Sigmoid colon (tissue), 4 donors: Measurements from ENCODE around the gene SLC25A43.

Experiments used
- EP300 ChIP-seq, 4 donors: sonication (generic); formaldehyde crosslinking; IDR thresholded peaks; one replicate each; pipeline ENCODE4 v1.6.1; 2017; ENCODE audit warnings: antibody characterized with exemption in 4 of 4
- POLR2A ChIP-seq, 2 donors: fragments of 450-650 bp; IDR thresholded peaks; one replicate each; pipeline ENCODE4 v1.6.1; 2016; ENCODE audit warnings: antibody characterized with exemption in 2 of 2, mild to moderate bottlenecking in 2 of 2, moderate library complexity in 2 of 2

DNA sequence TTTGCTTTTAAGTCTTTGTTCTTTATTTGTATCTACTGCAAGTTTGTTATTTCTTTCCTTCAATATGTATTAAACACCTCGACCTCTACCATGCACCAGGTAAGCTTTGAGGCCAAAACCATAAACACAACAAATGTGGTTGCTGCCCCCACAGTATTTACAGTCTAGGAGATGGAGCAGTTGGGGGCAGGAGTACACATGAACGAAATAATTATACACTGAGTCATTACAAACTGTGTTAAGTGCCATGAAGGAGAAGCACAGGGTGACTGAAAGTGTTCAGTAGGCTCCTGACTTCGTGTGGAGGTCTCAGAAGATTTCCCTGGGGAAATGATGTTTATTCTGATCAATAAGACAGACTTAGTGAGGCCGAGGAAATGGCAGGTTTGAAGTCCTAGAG, 30.3 kb downstream of the SLC25A43 start:
- no peak for TF ChIP-seq POLR2A (IDR thresholded peaks at IDR 0.05)
- no peak for TF ChIP-seq EP300 (IDR thresholded peaks at IDR 0.05)
